Kidney (tissue), 14 donors: ENCODE data around the gene PLIN5. TPM values are rescaled to one million over a fixed set of nuclear protein-coding genes. Genes with fewer than 3 reads are reported as not detected.

Experiments used
- DNase-seq, 5 donors: peaks; one replicate each; pipeline ENCODE4 v3.0.0-alpha.2; 2013 to 2020
- FAIRE-seq: peaks from 2 replicates; lab custom pipeline; 2012; peaks lifted over from hg19 to GRCh38; lab: Jason Lieb, UNC
- H3K27ac ChIP-seq, 2 donors: one replicate each; pipeline ENCODE4 v1.7.0; 2013; ENCODE audit warnings: low read depth in 2 of 2, low read length in 2 of 2, inconsistent platforms in 1 of 2
- H3K27me3 ChIP-seq: one replicate; pipeline ENCODE4 v1.7.1; 2013; ENCODE audit warnings: low read length, inconsistent platforms; ENCODE audit not compliant: control insufficient read depth, insufficient read depth
- H3K36me3 ChIP-seq, 3 donors: one replicate each; pipeline versions ENCODE4 v1.7.0 to v1.7.1; 2013; ENCODE audit warnings: low read length in 3 of 3, control low read depth in 1 of 3, inconsistent platforms in 1 of 3; ENCODE audit not compliant: insufficient read depth in 3 of 3, control insufficient read depth in 2 of 3
- H3K4me1 ChIP-seq, 3 donors: one replicate each; pipeline versions ENCODE4 v1.7.0 to v1.7.1; 2013; ENCODE audit warnings: low read length in 3 of 3, inconsistent platforms in 1 of 3, low read depth in 1 of 3; ENCODE audit not compliant: control insufficient read depth in 2 of 3, insufficient read depth in 2 of 3
- H3K4me3 ChIP-seq, 3 donors: one replicate each; pipeline versions ENCODE4 v1.7.0 to v1.8.1; 2013; ENCODE audit warnings: low read length in 3 of 3, control low read depth in 1 of 3, inconsistent platforms in 1 of 3
- H3K9ac ChIP-seq, 3 donors: one replicate each; pipeline versions ENCODE4 v1.7.0 to v1.7.1; 2013; ENCODE audit warnings: low read length in 3 of 3, control low read depth in 1 of 3, inconsistent platforms in 1 of 3
- H3K9me3 ChIP-seq, 3 donors: one replicate each; pipeline versions ENCODE4 v1.7.0 to v1.7.1; 2013; ENCODE audit warnings: low read length in 3 of 3, control low read depth in 1 of 3, inconsistent platforms in 1 of 3; ENCODE audit not compliant: control insufficient read depth in 2 of 3, insufficient read depth in 1 of 3
- intact Hi-C: fragments of 100-400 bp; cut with DNase I; formaldehyde crosslinking; loops from one replicate; pipeline ENCODE4 v1.11.1; 2022
- polyA plus RNA-seq: library from polyadenylated mRNA; stranded (reverse); fragments of 350-450 nt; fragmentation: Illumina TruSeq; extraction: RNeasy Lipid Tissue Mini Kit (QIAGEN cat#74804); gene quantifications from one replicate; pipeline ENCODE4 v1.2.3, GENCODE V29; 2014; ENCODE audit warnings: low read depth, low replicate concordance; ENCODE audit not compliant: insufficient read depth
- total RNA-seq: library from RNA; stranded (reverse); fragmentation: NEBNext Ultra II Directional; extraction: Animal tissue kit (Norgen Biotek cat#: 25700); gene quantifications from one replicate; pipeline ENCODE4 v1.2.1, GENCODE V29; 2021
- TF ChIP-seq, protein P1 (sequence below): IDR thresholded peaks from 3 replicates; pipeline ENCODE4 v1.5.1; 2012; ENCODE audit warnings: mild to moderate bottlenecking, moderate library complexity, borderline replicate concordance; ENCODE audit not compliant: insufficient read depth; ENCODE audit errors: extremely low read depth
- donor health status: control.
- donor health status: control.
- donor health status: control.
- donor health status: control.
- donor health status: control.
- donor health status: DM: yes; HTN: yes; CAD: no.
- donor health status: Normal renal cell carcinoma (clear cell type).

The PLIN5 gene
- total and polyA plus RNA-seq, 2 donors from 2014 or later, result 21.2 to 30.7 TPM

DNA sequence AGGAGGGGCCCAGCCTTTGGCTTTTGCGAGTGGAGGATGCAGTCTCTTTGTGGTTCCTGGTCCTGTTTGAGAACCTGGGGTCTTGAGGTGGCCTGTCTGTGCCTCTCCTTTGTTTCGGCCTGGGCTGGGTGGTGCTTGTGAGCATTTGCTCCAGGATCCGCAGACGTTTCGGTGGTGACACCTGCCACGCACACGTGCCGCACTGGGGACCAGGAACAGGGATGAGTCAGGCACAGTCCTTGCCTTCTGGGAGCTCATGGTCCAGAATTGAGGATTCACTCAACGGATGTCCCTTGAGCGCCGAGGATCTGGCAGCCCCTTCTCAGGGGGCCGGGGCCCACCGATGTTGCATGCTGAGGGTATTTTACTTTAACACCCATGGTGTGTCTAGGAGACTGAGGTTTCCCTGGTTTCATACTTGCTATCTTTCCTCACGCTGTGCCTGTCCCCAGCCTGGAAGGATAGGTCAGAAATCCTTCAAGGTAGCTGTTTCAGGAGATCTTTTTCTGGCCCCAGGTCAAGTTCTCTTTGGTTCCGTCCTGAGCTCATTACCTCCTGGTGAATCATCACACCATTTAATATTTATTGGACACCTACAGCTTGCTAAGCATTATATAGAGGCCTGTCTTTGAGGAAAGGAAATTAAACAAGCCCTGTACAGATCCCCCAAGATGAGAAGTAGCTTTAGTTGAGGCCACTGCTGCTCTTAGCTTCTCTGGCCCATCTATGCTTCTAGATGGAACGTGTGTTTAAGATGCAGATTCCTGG is 57.8 kb downstream of the PLIN5 start:
- no peaks in the 10 kb centered on the region for H3K9me3 ChIP-seq
- no peak overlapping the region for H3K27ac ChIP-seq
- TF ChIP-seq, protein P1, sequence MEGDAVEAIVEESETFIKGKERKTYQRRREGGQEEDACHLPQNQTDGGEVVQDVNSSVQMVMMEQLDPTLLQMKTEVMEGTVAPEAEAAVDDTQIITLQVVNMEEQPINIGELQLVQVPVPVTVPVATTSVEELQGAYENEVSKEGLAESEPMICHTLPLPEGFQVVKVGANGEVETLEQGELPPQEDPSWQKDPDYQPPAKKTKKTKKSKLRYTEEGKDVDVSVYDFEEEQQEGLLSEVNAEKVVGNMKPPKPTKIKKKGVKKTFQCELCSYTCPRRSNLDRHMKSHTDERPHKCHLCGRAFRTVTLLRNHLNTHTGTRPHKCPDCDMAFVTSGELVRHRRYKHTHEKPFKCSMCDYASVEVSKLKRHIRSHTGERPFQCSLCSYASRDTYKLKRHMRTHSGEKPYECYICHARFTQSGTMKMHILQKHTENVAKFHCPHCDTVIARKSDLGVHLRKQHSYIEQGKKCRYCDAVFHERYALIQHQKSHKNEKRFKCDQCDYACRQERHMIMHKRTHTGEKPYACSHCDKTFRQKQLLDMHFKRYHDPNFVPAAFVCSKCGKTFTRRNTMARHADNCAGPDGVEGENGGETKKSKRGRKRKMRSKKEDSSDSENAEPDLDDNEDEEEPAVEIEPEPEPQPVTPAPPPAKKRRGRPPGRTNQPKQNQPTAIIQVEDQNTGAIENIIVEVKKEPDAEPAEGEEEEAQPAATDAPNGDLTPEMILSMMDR, result no peak
- peaks cover 0 to 9% (median 0%) of the 10 kb centered on the region in 3 donors for H3K36me3 ChIP-seq
- H3K4me1 ChIP-seq, result peaks cover 0 to 10% (median 0%) of the 10 kb centered on the region in 3 donors
- intact Hi-C loops, result no loop called here
- FAIRE-seq, result no peak
- DNase-seq, result no peak
- H3K4me3 ChIP-seq, result no peak overlapping the region
- H3K27me3 ChIP-seq, result no peaks in the 10 kb centered on the region
- no peak overlapping the region for H3K9ac ChIP-seq

DNA sequence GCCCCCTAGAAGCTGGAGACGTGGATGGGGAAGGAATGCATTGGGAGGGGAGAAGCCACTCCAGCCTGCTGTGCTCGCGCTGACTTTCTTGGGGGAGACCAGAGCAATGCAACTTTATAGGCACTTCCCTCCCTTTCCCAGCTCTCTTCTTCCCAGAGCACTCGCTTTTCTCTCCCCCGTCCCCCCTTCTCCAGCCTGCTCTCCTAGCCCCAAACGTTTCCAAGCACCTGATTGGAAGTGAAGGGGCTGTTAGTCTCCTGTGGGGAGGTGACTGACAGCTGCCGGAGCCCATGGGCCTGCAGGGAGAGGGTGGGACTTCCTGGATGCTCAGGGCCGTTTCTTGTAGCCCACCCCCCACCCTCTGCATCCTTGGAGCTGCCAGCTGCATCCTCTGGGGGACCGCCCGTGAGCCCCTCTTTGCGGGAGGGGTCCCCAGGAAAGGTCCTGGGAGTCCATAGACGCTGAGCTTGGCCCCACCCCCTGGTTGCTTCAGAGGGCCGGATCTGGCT is 60.5 kb downstream of the PLIN5 start:
- Histone ChIP-seq H3K4me3 (peak overlapping the region in 2 of 3 donors; percentile 0 to 60), H3K9ac (peak overlapping the region in 1 of 3 donors; percentile 26), H3K4me1 (peaks cover 0 to 10% (median 0%) of the 10 kb centered on the region in 3 donors), H3K9me3 (no peaks in the 10 kb centered on the region), H3K27me3 (no peaks in the 10 kb centered on the region), H3K27ac (no peak overlapping the region), H3K36me3 (peaks cover 0 to 9% (median 0%) of the 10 kb centered on the region in 3 donors)
- TF ChIP-seq, protein P1, result no peak
- intact Hi-C loops, result no loop called here
- FAIRE-seq (no peak), DNase-seq (peak in 4 of 5 donors; percentile 76 to 91 (median 82))

- TF ChIP-seq, protein P1, result no peak
- H3K36me3 ChIP-seq, result peaks cover 0 to 9% (median 0%) of the 10 kb centered on the region in 3 donors
- H3K4me1 ChIP-seq, result peaks cover 0 to 10% (median 0%) of the 10 kb centered on the region in 3 donors
- intact Hi-C loops, result no loop called here
- no peaks in the 10 kb centered on the region for H3K27me3 ChIP-seq
- no peak overlapping the region for H3K27ac ChIP-seq
- DNase-seq, result peak in 2 of 5 donors; percentile 23 to 60
- no peaks in the 10 kb centered on the region for H3K9me3 ChIP-seq
- peak overlapping the region in 1 of 3 donors; percentile 60 for H3K4me3 ChIP-seq
- FAIRE-seq, result no peak
- H3K9ac ChIP-seq, result peak overlapping the region in 1 of 3 donors; percentile 26
Measured at GRCh38 chr19:4473763-4474513, 61.1 kb downstream of the PLIN5 start.
